NOMO-1 treated with DMSO at 0.1 percent for 48 hours (cell line): ENCODE data around the gene SMCO4.
"Not testable (repeated sequence)": the region's sequence is repeated elsewhere in the genome, so short reads cannot be mapped to it uniquely, and the experiment has no call there.

Source experiments
- DNase-seq: peaks from one replicate; lab custom pipeline; 2025; ENCODE audit not compliant: unreplicated experiment; lab: John Stamatoyannopoulos, UW

Gene SMCO4

DNA sequence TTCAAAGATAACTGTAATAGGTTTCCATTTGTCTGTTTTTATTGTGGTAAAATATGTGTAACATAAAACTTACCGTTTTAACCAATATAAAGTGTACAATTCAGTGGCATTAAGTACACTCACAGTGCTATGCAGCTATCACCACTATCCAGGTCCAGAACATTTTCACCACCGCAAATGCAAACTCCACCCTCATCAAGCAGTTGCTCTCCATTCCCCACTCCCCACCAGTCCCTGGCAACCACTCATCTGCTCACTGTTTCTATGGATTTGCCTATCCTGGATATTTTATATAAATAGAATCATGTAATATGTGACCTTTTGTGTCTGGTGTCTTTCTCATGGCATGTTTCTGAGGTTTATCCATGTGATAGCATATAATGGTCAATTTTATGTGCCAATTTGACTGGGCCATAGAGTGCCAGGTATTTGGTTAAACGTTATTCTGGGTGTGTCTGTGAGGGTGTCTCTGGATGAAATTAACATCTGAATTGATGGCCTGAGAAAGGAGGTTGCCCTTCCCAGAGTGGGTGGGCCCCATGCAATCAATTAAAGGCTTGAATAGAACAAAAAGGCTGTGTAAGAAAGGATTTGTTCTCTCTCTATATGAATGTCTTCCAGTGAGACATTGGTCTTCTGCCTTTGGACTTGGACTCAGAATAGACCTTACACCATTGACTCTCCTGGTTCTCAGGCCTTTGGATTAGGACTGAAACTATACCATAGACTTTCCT is 17.2 kb upstream of the SMCO4 start:
- DNase-seq = no peak

DNA sequence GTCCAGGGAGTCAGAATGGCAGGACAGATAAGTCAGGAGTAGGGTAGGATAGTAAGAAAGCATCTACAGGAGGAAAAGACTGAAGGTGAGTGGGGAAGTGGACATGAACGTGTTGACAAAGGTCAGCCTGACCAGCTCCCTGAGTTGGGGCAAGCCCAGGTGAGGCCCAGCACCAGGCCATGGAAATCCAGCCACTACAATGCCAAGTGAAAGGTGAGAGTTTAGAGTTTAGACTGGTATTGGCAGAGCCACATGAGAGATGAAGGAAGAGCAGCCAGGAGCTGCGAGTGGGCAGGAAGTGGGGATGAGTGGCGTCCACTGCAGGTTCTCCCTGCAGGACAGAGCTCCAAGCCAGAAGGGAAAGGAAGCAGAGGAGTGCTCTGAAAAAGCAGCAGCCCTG is 16.5 kb upstream of the SMCO4 start:
- no peak for DNase-seq

DNA sequence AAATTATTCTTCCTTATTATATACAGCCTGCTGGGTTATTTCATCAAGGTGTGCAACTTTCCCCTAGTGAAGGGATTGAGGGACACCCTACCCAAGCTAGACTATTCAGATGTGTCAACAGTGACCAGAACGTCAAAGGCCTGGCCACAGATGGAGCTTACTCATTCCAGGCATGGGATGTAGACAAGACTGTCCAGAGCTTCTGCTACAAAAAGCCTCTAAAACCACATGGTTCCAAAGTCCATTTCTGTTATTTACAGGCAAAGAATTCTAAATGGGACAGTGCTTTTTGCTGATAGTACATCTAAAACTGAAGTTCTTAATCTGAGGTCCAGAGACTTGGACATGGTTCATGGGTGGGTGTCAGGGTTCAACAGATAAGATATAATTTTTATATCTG is 9.7 kb upstream of the SMCO4 start:
- DNase-seq = no peak

DNA sequence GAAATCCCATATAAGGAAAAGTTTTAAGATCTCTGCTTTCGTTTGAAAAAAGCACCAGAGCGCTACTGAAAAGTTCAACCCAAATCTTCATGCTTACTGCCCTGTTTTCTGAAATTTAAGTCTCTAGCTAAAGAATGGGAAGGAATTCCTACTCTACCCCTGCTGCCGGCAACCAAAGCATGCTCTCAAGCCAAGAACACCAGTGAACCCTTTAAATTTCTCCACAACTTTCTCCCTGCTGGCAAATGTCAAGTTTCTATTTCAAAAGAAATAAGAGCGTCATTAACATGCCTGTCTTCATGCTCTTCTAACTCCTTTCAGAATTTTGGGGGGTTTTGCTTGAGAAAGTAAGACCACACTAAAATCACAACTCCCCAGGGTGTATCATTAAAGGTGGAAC is 6.8 kb upstream of the SMCO4 start:
- no peak for DNase-seq

DNA sequence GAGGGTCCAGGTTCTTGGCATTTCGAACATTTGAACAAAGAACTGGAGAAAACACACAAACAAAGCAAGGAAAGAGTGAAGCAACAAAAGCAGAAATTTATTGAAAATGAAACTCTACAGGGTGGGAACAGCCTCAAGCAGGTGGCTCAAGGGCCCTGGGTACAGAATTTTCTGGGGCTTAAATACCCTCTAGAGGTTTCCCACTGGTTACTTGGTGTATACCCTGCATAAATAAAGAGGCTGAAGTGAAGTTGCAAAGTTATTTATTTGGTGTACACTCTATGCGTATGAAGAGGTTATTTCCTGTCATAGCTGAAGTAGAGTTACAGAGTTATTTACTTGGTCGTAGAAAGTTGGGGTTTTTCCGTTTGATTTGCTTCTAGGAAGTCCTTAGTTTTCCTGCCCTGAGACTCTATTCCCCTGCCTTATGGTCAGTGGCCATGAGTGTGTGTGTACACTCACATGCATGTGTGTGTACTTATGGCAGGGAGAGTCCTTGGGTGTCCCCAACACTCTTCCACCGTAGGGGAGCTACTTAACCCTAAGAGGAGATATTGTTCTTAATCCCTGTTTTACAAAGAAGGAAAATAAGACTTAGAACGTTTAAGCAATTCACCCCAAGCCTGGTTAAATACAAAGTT is 5.6 kb upstream of the SMCO4 start:
- DNase-seq = no peak

DNA sequence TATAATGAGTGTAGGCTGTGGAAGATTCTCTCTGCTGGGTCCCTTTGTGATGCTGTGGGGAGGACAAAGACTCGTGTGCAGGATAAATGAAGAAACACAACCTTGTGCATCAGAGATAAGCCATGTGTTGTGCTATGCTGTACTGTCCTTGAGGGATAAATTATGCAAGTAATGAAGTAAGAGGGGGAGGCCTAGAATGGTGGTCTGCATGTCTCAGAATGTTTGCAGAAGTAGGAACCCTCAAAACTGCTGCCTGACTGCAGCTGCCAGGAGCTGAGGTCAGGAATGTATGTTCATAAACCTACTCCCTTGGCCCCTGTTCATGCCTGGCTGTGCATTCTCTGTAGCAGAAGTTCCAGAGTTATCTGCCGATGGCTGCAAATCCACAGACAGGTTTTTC is 4.6 kb upstream of the SMCO4 start:
- no peak for DNase-seq

DNA sequence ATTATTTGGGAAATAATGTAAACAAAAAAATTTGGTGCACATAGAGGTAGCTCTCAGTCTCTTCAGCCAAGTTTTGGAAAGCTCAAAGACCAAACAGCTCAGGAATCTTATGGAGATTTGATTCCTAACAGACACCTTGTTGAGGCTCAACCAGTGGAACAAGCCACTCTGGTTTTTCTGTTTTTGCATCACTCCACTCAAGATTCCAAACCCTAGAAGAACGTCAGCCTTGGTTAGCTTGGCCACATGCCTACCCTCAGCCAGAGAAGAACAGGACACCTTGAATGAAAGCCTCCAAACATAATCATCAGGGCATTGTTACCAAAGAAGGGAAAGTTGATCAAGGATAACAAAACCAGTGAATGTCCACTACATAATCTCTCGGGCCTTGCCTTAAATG is 3.8 kb upstream of the SMCO4 start:
- DNase-seq = no peak

DNA sequence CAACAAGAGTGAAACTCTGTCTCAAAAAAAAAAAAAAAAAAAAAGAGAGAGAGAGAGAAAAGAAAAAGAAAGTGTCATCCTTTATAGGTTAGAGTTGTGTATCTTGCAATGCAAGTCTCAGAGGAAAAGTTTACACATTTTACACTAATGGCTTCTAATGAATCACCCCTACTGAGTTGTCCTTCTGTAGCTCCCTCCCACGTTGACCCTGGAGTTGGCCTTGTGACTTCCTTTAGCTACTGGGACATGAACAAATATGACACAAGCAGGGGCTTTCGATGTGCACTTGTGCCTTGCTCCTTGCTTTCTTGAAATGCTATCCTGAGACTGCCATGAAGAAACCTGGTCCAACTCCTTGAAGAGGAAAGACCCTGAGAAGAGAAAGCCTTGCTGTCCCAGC is 2.4 kb upstream of the SMCO4 start:
- no peak for DNase-seq

DNA sequence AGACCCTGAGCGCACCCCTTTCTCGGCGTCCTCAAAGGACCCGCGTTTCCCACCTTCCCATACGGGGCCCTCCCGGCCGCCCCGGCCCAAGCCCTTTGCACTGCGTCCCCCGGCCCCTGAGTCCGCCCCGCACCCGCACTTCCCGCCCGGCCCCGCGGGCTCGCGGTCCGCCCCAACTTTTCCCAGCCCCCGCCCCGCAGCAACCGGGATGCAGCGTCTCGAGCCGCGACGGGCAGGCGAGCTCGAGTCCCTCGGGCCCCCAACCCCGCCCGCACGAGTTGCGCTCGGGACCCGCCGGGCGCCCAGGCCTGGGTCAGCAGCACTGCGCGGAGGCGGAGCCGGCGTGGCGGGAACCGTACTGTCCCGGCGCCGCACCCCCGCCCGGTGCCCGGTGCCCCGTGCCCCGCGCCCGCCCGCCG is 371 bp downstream of the SMCO4 start:
- no peak for DNase-seq

DNA sequence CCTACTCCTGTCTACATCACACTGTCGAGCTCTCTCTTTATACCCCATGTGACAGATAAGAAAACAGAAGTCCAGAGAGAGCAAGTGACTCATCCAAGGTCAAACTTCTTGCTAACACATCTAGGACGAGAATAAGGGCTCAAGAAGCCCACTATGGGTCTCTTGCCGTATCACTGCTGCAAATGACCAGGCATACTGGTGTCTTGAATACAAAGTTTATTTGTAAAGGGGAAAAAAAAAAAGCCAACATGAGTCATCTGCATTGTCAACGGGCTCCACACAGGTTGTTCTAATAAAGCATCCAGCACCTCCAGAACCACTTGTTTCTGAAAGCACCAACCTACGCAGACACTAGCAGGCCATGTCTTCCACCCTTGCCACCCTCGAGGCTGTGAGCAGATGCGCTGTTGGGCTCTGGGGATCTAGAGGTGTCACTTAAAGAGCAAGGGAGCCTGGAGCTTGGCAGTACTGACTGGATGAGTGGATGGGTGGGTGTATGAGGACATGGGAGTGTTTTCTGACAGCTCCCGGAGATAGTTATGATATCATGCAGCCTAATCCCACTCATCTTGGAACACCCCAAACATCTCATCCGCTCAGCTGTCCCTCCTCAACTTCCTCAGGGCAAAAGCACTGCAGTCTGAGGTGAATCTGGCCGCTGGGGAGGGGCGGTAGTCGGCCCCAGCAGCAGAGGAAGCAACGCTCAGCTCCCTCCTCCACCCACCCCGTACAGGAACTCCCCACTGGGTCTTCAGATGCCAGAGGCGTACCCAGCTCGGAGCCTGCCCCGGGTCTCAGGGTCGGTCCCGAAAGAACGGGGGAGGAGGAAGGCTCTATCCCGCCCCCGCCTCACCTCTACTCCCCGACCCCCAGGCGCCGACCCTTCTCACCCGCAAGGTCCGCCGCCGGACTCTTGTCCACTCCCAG is 1.0 kb downstream of the SMCO4 start:
- peak; percentile 49 for DNase-seq

DNA sequence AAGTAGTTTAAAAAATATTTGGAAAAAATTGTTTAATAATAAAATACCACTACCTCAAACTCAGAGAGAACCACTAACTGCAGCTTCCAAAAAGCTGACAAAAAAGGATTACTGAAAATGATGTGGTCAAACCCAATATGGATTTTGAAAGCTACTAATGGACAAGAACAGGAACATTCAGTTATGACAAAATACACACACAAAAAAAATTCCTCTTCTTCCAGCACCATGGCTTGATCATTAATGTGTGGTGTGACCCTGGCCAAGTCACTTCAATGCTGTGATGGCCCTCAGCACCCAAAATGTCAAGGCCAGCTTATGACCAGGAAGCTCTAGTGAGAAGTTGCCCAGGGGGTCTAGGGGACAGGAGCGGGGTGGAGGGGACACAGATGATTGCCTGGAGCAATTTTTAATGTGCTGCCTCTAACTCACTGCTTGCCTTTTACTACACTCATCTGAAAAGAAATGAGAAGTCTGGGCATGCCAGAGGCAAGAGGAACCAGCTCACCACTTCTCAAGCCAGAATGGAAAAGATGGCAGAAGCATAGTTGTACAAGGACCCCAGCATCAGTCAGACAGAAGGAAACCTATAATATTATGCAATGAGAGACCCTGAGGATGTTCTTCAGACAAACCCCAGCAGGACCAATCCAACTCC is 2.2 kb downstream of the SMCO4 start:
- no peak for DNase-seq

DNA sequence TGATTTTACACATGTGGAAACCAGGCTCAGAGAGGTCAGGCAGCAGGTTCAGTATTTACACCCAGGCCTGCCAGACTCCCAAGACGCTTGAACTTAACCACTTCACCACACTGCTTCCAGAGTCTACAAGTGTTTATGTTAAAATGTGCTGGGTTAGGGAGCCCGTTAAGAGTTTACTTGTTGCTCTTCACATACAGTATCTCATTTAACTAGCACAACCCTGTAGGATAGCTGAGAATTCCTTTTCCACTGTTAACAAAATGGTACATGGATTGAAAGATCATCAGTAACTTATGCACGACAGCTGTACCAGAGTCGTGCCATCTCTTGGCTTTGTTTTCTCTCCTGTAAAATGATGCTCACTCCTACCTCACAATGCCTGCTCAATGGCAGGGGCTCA is 2.9 kb downstream of the SMCO4 start:
- DNase-seq = no peak

DNA sequence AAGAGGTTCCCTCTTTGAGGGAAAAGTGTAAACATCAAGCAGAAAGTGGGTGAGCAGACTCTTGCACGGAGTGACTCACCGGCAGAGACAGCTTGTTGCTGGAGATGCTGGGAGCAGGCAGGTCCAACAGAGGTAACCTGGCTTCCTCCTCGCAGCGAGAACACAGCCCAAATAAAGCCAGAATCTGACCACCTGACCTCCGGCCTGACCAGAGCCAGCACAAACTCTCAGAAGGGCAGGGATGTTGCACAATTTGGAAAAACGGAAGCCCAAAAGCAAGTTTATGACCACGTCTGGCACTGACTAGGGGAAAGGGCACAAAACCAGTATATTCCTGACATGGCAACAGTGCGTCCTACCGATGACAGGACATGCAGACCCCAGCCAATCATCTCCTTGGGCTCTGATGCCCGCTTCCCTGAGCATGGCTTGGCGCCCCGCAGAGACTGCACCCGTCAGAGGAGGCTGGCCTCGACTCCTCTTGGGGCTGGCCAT is 5.4 kb downstream of the SMCO4 start:
- DNase-seq = peak; percentile 51

DNA sequence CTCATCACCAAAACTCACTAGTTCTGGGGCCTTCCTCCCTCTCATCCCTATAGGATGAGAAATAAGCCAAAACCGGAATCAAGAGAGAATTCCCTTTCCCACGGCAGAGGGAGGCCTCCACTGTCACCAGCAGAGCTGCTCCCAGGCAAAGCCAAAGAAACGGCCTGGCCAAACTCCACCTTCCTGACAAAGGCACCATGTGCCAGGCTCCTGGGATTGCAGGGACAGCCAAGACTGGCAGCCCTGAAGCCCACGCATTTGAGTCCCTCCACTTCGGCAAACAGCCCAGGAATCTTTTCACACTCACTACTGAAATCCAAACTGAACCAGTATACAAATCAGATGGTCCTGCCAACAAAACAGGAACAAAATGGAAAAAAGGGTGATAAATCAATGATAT is 6.1 kb downstream of the SMCO4 start:
- no peak for DNase-seq

DNA sequence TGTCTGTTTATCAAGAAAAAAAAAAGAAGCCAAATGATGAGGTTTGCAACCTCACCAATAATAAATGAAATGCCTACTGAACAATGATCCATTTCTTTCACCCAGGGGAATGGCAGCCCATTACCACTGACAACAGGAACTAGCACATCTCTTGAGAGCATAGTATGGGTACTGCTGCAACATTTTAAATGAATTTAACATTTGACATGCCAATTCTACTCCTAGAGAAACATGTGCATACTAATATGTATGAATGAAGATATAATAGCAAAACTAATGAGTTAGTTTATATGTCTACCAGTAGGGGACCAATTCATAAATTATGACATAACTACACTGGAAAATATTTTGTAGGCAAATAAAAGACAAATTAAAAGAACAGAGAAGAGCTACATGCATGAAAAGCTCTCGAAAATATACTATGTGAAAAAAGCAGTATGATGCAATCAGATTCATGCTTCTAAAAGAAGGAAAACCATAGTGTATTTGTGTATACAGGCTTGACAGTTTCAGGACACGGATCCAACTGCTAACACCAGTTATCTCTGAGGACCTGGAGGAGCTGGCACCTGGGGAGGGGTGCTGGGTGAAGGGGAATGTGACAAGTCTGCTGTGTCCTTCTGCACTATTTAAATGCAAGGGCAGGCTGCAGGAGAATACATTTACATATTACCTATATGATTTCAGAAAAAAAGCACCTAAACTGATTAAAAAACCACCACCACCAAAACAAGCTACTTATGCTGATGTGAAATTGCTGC is 6.9 kb downstream of the SMCO4 start:
- no peak for DNase-seq

DNA sequence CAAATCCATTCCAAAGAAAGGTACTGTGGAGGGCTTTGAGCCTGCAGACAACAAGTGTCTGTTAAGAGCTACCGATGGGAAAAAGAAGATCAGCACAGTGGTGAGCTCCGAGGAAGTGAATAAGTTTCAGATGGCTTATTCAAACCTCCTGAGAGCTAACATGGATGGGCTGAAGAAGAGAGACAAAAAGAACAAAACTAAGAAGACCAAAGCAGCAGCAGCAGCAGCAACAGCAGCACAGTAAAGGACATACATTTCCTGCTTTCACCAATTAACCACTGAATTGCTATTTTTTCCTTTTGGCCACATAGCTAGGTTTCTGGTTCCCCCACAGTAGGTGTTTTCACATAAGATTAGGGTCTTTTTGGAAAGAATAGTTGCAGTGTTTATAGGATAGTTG is 7.6 kb downstream of the SMCO4 start:
- not testable (repeated sequence) for DNase-seq

DNA sequence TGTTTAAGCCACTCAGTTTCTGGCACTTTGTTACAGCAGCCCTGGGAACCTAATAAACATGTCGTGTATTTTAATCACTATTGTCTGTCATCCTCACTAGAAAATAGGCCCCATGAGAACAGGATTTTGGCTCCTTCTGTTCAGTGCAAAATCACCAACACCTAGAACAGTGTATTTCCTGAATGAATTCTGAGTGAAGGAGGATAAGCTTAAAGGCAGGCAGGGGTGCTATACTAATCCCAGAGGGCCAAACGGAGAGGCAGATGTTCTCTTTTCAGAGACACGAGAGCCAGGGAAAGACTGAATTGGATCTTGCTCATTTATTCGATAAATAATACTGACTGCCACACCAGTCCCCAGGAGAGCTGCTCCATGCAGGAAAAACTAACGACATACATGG is 10.4 kb downstream of the SMCO4 start:
- no peak for DNase-seq

DNA sequence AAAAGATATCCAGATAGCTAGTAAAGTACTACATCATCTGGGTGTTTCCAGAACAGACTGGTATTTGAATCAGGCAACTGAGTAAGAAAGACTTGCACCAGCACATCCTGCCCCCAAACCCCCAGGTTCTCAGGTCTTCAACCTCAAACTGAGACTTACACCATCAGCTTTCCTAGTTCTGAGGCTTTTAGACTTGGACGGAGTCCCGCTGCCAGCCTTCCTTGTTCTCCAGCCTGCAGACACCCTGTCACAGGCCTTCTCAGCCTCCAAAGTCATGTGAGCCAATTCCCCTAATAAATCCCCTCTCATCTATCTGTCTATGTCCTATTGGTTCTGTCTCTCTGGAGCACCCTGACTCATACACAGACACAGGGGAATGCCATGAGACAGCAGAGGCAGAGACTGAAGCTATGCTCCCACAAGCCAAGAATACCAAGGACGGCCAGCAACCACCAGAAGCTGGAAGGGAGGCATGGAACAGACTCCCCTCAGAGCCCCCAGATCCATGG is 10.9 kb downstream of the SMCO4 start:
- DNase-seq = no peak

DNA sequence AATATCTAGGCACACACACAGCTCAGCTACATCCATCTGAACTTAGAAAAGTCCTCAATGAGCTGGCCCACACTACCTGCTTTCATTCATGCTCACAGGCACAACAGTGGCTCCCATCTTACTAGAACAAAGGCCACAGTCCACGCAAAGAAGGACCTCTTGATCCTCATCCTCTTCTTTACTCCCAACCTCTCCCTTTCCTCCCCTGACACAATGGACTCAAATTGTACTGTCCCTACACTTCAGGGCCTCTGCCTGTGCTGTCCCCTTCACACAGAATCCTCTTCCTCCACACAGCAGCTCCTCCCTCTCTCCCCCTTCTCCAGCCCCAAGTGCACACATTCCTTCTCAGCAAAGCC is 12.7 kb downstream of the SMCO4 start:
- DNase-seq = no peak

DNA sequence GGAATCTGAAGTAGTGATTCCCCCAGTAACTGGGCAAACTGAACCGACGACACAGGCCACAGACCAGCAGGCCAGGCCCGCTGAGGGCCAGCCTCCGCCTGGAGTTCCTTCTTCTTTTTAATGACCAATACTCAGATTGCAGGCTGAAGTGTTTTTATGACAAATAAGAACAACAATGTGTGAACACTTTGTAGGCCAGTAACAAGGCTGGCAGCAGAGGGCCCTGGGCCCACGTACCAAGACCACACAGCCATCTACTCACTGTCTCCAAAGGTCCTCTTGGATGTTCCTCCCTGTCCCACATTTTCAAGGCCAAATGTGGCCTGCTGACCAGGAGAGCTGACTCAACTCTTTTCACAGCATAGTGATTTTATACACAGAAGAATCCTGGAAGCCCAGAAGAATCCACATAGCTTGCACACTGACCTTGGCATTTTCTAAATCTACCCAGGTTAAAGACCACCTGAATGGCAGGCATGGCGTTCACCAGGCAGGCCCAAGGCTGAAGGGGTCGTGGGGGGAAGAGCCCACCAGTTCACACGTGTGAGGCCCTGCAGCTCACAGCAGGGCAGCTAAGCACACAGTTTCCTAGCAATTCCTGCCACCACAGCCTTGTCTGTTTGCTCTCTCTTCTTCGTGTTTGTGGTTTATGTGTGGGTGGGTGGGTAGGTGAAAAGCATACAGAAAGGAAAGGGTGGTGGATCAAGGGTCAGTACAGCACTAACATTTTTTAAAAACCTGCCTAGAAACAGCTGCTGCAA is 13.3 kb downstream of the SMCO4 start:
- DNase-seq = peak; percentile 17
